ENCODE data around the gene CUEDC2.

- no peak for TF ChIP-seq CTCF (IDR thresholded peaks at IDR 0.05 in 8 of 11, conservative IDR thresholded peaks at IDR 0.05 in 3 of 11)
- TF ChIP-seq POLR2A (IDR thresholded peaks at IDR 0.05): no peak
These were observed 27.8 kb downstream of the CUEDC2 start for GRCh38 chr10:102404361-102405107.

All from spleen (tissue), 7 donors.